Gastrocnemius medialis (tissue), 4 donors: Measurements from ENCODE around the gene RFTN1. TPM values are rescaled to one million over a fixed set of nuclear protein-coding genes. Genes with fewer than 3 reads are reported as not detected.

Experiments
- ATAC-seq, 2 donors: fragments of 150-250 bp; one replicate each; pipeline ENCODE4 v1.9.1; 2016
- DNase-seq, 2 donors: peaks; one replicate each; pipeline ENCODE4 v3.0.0-alpha.2; 2019
- H3K27ac ChIP-seq, 4 donors: fragments of 200-600 bp; sonication (generic); 1 replicate in 1 of 4; 2 replicates in 3 of 4; pipeline ENCODE4 v1.5.1; 2016 to 2018; ENCODE audit warnings: mild to moderate bottlenecking in 2 of 4, moderate library complexity in 1 of 4
- H3K27me3 ChIP-seq, 3 donors: fragments of 200-600 bp; sonication (generic) in 2 of 3; 1 replicate in 1 of 3; 2 replicates in 2 of 3; pipeline versions ENCODE4 v1.5.1 to v1.6.0; 2016 to 2019; ENCODE audit warnings: mild to moderate bottlenecking in 1 of 3, moderate library complexity in 1 of 3
- H3K36me3 ChIP-seq, 2 donors: fragments of 200-600 bp; sonication (generic) in 1 of 2; one replicate each; pipeline ENCODE4 v1.5.1; 2017 to 2018
- H3K4me1 ChIP-seq, 2 donors: fragments of 200-600 bp; sonication (generic) in 1 of 2; one replicate each; pipeline ENCODE4 v1.5.1; 2016 to 2017; ENCODE audit warnings: mild to moderate bottlenecking in 2 of 2
- H3K4me3 ChIP-seq, 4 donors: fragments of 200-600 bp; sonication (generic) in 3 of 4; 1 replicate in 1 of 4; 2 replicates in 3 of 4; pipeline ENCODE4 v1.5.1; 2016 to 2019; ENCODE audit warnings: mild to moderate bottlenecking in 2 of 4
- H3K9me3 ChIP-seq, 3 donors: fragments of 200-600 bp; sonication (generic) in 2 of 3; 1 replicate in 1 of 3; 2 replicates in 2 of 3; pipeline ENCODE4 v1.5.1; 2016 to 2019
- POLR2A ChIP-seq, 2 donors: fragments of 450-650 bp; IDR thresholded peaks; one replicate each; pipeline ENCODE4 v1.6.1; 2017; ENCODE audit warnings: antibody characterized with exemption in 2 of 2, mild to moderate bottlenecking in 2 of 2, moderate library complexity in 2 of 2
- in situ Hi-C, 4 donors: fragments of 200-750 bp; cut with MboI; loops; one replicate each; pipeline versions ENCODE4 v1.15.0 to v1.8.0; 2017; ENCODE audit warnings: low sequenced_read_pairs in 4 of 4
- intact Hi-C: fragments of 100-400 bp; cut with DNase I; formaldehyde crosslinking; loops from one replicate; pipeline ENCODE4 v1.15.1; 2023; ENCODE audit warnings: low total_unique reads
- total RNA-seq, 4 donors: library from RNA; depleted of rRNA; stranded (reverse); fragments of >200 nt; gene quantifications; one replicate each; pipeline versions ENCODE4 v1.1.0 to v1.2.3, GENCODE V29; 2016
- TF ChIP-seq, protein P1 (sequence below), 5 experiments: fragments of 450-650 bp in 3 of 5; fragments of 200-600 bp in 2 of 5; sonication (generic) in 2 of 5; IDR thresholded peaks in 4 of 5; conservative IDR thresholded peaks in 1 of 5; 1 replicate in 4 of 5; 2 replicates in 1 of 5; pipeline ENCODE4 v1.5.1; 2016 to 2019; ENCODE audit warnings: antibody characterized with exemption in 5 of 5, mild to moderate bottlenecking in 3 of 5, moderate library complexity in 3 of 5

The RFTN1 gene
- total RNA-seq, 4 donors from 2014 or later = 10.7 to 22.8 (median 11.7) TPM

DNA sequence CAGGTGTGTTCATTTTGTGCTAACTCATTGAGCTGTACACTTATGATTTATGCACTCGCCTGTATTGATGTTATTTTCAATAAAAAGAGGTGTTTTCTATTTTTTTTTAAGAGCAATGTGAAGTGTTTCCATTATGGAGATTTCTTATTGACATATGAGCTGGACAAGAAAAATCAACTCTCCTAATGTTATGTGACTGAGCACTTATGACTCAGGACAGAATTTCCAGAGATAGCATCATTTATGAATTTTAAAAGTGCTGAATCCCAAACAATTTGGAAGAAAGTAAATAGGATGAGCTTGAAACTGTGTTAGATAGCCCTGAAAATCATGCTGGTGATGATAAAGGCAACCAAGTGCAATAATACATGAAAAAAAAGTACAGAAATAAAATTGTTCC is 118.9 kb downstream of the RFTN1 start:
- Histone ChIP-seq H3K9me3 (no peaks in the 10 kb centered on the region), H3K4me1 (peaks cover 15 to 21% of the 10 kb centered on the region in 2 donors), H3K27me3 (no peaks in the 10 kb centered on the region), H3K36me3 (no peaks in the 10 kb centered on the region), H3K27ac (no peak overlapping the region), H3K4me3 (no peak overlapping the region)
- ATAC-seq (no peak), DNase-seq (no peak)
- intact Hi-C loops (loop anchor here (5.0 kb wide), 1 partner anchor 118 kb away; the partner anchor contains the start of gene RFTN1), in situ Hi-C loops (no loop called here)
- TF ChIP-seq POLR2A (IDR thresholded peaks at IDR 0.05) = no peak
- TF ChIP-seq, protein P1, sequence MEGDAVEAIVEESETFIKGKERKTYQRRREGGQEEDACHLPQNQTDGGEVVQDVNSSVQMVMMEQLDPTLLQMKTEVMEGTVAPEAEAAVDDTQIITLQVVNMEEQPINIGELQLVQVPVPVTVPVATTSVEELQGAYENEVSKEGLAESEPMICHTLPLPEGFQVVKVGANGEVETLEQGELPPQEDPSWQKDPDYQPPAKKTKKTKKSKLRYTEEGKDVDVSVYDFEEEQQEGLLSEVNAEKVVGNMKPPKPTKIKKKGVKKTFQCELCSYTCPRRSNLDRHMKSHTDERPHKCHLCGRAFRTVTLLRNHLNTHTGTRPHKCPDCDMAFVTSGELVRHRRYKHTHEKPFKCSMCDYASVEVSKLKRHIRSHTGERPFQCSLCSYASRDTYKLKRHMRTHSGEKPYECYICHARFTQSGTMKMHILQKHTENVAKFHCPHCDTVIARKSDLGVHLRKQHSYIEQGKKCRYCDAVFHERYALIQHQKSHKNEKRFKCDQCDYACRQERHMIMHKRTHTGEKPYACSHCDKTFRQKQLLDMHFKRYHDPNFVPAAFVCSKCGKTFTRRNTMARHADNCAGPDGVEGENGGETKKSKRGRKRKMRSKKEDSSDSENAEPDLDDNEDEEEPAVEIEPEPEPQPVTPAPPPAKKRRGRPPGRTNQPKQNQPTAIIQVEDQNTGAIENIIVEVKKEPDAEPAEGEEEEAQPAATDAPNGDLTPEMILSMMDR (IDR thresholded peaks at IDR 0.05 in 4 of 5, conservative IDR thresholded peaks at IDR 0.05 in 1 of 5) = no peak

DNA sequence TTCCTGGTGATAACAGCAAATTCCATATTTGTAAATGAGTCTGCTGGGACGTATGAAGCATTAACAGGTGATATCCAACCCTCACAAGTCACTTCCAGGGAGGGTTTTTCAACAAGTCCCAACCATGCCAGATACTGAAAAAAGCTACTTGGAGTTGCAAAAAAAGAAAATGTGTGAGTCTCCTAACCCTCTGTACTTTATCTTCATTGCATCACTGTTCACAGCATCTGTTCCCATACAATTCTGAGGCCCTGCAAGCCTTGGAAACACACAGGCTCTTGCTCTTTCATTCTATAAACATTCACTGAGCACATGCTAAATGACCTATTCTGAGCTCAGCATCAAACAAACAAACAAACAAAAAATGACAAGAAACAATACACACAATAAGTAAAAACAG is 120.8 kb downstream of the RFTN1 start:
- no peak for DNase-seq
- in situ Hi-C loops (no loop called here), intact Hi-C loops (no loop called here)
- ATAC-seq = no peak
- peaks cover 16 to 17% of the 10 kb centered on the region in 2 donors for H3K4me1 ChIP-seq
- H3K27me3 ChIP-seq = no peaks in the 10 kb centered on the region
- H3K4me3 ChIP-seq = no peak overlapping the region
- no peak overlapping the region for H3K27ac ChIP-seq
- TF ChIP-seq, protein P1 (IDR thresholded peaks at IDR 0.05 in 4 of 5, conservative IDR thresholded peaks at IDR 0.05 in 1 of 5) = no peak
- TF ChIP-seq POLR2A (IDR thresholded peaks at IDR 0.05) = no peak
- H3K9me3 ChIP-seq = no peaks in the 10 kb centered on the region
- no peaks in the 10 kb centered on the region for H3K36me3 ChIP-seq

DNA sequence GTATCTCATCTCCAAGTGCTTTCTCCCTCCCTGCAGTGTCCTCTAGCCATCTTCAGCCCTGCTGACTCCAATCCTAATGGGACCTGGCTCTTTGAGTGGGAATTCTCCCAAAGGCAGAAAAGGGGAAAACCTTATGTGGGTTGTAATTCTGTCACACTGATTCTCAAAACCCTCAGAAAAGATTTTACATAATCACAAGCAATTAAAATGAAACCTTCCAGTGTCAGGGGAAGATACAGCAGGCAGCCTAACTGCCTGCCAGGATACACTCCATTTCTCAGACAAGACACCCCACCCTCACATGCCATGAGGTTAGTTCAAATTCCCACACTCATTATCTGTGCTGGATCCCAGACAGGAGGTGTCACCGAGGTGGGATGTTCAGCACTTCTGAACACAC is 121.4 kb downstream of the RFTN1 start:
- TF ChIP-seq, protein P1 (IDR thresholded peaks at IDR 0.05 in 4 of 5, conservative IDR thresholded peaks at IDR 0.05 in 1 of 5) = no peak
- no peak for TF ChIP-seq POLR2A (IDR thresholded peaks at IDR 0.05)
- in situ Hi-C loops (no loop called here), intact Hi-C loops (no loop called here)
- H3K27ac ChIP-seq = no peak overlapping the region
- no peak overlapping the region for H3K4me3 ChIP-seq
- no peak for DNase-seq
- no peaks in the 10 kb centered on the region for H3K27me3 ChIP-seq
- no peak for ATAC-seq
- H3K9me3 ChIP-seq = no peaks in the 10 kb centered on the region
- H3K36me3 ChIP-seq = no peaks in the 10 kb centered on the region
- peaks cover 16 to 17% of the 10 kb centered on the region in 2 donors for H3K4me1 ChIP-seq

DNA sequence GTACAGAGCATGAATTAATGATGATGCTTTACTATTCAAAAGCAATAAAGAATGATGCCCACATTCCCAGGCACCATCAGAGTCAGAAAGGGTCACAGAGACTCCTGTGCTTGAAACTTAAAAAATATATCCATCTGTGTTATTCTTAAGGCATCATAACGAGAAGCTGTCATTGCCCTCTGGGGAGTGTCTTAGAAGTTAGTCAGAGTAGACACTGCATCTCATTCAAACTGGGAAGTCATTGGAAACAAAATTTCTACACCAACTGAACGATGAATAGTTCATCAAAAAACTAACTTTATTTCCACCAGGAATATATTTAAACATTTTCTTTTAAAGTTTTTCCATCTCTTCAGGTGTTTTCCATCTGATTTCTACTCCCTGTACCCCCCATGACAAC is 122.9 kb downstream of the RFTN1 start:
- intact Hi-C loops = no loop called here
- no peaks in the 10 kb centered on the region for H3K9me3 ChIP-seq
- H3K27ac ChIP-seq = no peak overlapping the region
- H3K36me3 ChIP-seq = no peaks in the 10 kb centered on the region
- in situ Hi-C loops = no loop called here
- no peak for ATAC-seq
- H3K4me3 ChIP-seq = no peak overlapping the region
- no peak for TF ChIP-seq POLR2A (IDR thresholded peaks at IDR 0.05)
- TF ChIP-seq, protein P1 (IDR thresholded peaks at IDR 0.05 in 4 of 5, conservative IDR thresholded peaks at IDR 0.05 in 1 of 5) = no peak
- no peaks in the 10 kb centered on the region for H3K27me3 ChIP-seq
- peaks cover 7% of the 10 kb centered on the region in 2 donors for H3K4me1 ChIP-seq
- no peak for DNase-seq

DNA sequence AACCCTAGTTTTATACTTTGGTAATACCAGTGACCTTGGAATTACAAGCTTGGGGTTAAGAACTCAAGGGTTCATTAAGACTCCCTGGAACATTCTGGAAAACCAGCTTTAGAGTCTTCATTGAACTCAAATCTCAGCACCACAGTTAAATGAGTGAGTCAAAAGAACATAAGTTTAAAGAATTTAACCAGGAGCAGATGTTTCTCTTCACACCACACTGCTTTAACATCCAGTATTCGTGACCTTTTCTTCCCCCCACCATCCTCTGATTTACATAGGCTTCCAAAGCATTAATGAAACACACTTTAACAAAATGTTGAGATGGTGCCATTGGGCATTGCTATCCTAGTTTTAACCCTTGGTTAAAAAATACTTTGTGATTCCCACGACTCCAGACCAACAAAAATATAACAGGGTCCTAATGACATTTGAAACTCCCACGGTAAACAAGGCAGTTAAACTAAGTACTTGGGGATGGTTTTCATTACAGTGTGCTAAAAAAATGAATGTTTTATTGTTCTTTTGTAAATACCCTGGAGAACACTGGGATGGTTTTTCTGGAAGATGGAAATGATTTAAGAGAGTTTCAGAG is 124.6 kb downstream of the RFTN1 start:
- DNase-seq (no peak), ATAC-seq (no peak)
- Histone ChIP-seq H3K36me3 (no peaks in the 10 kb centered on the region), H3K4me1 (peaks cover 0 to 4% of the 10 kb centered on the region in 2 donors), H3K27ac (peak overlapping the region in 2 of 4 donors; percentile 4 to 11), H3K27me3 (no peaks in the 10 kb centered on the region), H3K4me3 (no peak overlapping the region), H3K9me3 (no peaks in the 10 kb centered on the region)
- intact Hi-C loops = no loop called here
- TF ChIP-seq POLR2A (IDR thresholded peaks at IDR 0.05) = no peak
- TF ChIP-seq, protein P1 (IDR thresholded peaks at IDR 0.05 in 4 of 5, conservative IDR thresholded peaks at IDR 0.05 in 1 of 5) = no peak
- in situ Hi-C loops = no loop called here
